Prostate gland (tissue), 2 donors: ENCODE results near the gene GNAQ. TPM values are rescaled to one million over a fixed set of nuclear protein-coding genes. Genes with fewer than 3 reads are reported as not detected.

Source experiments
- DNase-seq: peaks from one replicate; pipeline ENCODE4 v3.0.0-alpha.2; 2019; ENCODE audit warnings: low spot score
- H3K27ac ChIP-seq, 2 donors: fragments of 200-600 bp; sonication (generic); 2 replicates each; pipeline ENCODE4 v1.5.1; 2017 to 2019
- H3K27me3 ChIP-seq: fragments of 200-600 bp; sonication (generic); replicated peaks from 2 replicates; pipeline ENCODE4 v1.5.1; 2019; ENCODE audit not compliant: insufficient read depth
- H3K36me3 ChIP-seq, 2 donors: fragments of 200-600 bp; sonication (generic); 1 replicate in 1 of 2; 2 replicates in 1 of 2; pipeline versions ENCODE4 v1.5.1 to v1.8.1; 2017 to 2019
- H3K4me1 ChIP-seq: fragments of 200-600 bp; sonication (generic); replicated peaks from 2 replicates; pipeline ENCODE4 v1.5.1; 2019
- H3K4me3 ChIP-seq, 2 donors: fragments of 200-600 bp; sonication (generic); 2 replicates each; pipeline ENCODE4 v1.5.1; 2017 to 2019
- H3K9me3 ChIP-seq: fragments of 200-600 bp; sonication (generic); 2 replicates; pipeline ENCODE4 v1.5.1; 2017
- CTCF ChIP-seq, 4 experiments: fragments of 200-600 bp in 2 of 4; fragments of 450-650 bp in 2 of 4; sonication (generic) in 2 of 4; IDR thresholded peaks; 1 replicate in 3 of 4; 2 replicates in 1 of 4; pipeline ENCODE4 v1.5.1; 2016 to 2019; ENCODE audit warnings: antibody characterized with exemption in 4 of 4, mild to moderate bottlenecking in 2 of 4, moderate library complexity in 2 of 4
- POLR2A ChIP-seq: fragments of 450-650 bp; IDR thresholded peaks from one replicate; pipeline ENCODE4 v1.6.1; 2016; ENCODE audit warnings: antibody characterized with exemption, mild to moderate bottlenecking
- POLR2AphosphoS5 ChIP-seq: sonication (generic); formaldehyde crosslinking; IDR thresholded peaks from one replicate; pipeline ENCODE4 v1.6.1; 2017; ENCODE audit warnings: antibody characterized with exemption
- whole genome bisulfite sequencing: methylation state at CpG from one replicate; pipeline ENCODE4 v1.1.5; 2018; 5-methylcytosine and 5-hydroxymethylcytosine counted together
- intact Hi-C: fragments of 100-400 bp; cut with DNase I; formaldehyde crosslinking; loops from one replicate; pipeline ENCODE4 v1.14.2; 2022
- total RNA-seq, 2 donors: library from RNA; depleted of rRNA; stranded (reverse); fragments of >200 nt; gene quantifications; one replicate each; pipeline ENCODE4 v1.1.0, GENCODE V29; 2016

The GNAQ gene
- total RNA-seq, 2 donors from 2014 or later, result 35.0 to 43.7 TPM

- Histone ChIP-seq H3K27ac (no peak overlapping the region), H3K4me3 (no peak overlapping the region), H3K4me1 (no peaks in the 10 kb centered on the region), H3K27me3 (no peaks in the 10 kb centered on the region), H3K9me3 (no peaks in the 10 kb centered on the region), H3K36me3 (no peaks in the 10 kb centered on the region)
- no peak for DNase-seq
- intact Hi-C loops, result no loop called here
- WGBS, result 89% methylated on average over 2 of the region's 2 CpGs
- TF ChIP-seq POLR2AphosphoS5, result no peak
- TF ChIP-seq CTCF (IDR thresholded peaks at IDR 0.05), result no peak
- TF ChIP-seq POLR2A, result no peak
These were observed 119.7 kb downstream of the GNAQ start for GRCh38 chr9:77911928-77912327.

GRCh38 chr9:77910194-77910621, 121.4 kb downstream of the GNAQ start:
- intact Hi-C loops, result no loop called here
- TF ChIP-seq POLR2AphosphoS5 (no peak), POLR2A (no peak), CTCF (IDR thresholded peaks at IDR 0.05) (no peak)
- DNase-seq, result no peak
- WGBS, result 64% methylated on average over 5 of the region's 5 CpGs
- H3K27me3 ChIP-seq, result no peaks in the 10 kb centered on the region
- H3K9me3 ChIP-seq, result no peaks in the 10 kb centered on the region
- H3K36me3 ChIP-seq, result no peaks in the 10 kb centered on the region
- H3K4me1 ChIP-seq, result no peaks in the 10 kb centered on the region
- H3K27ac ChIP-seq, result no peak overlapping the region
- H3K4me3 ChIP-seq, result no peak overlapping the region

- Histone ChIP-seq H3K27me3 (no peaks in the 10 kb centered on the region), H3K36me3 (no peaks in the 10 kb centered on the region), H3K4me3 (no peak overlapping the region), H3K4me1 (no peaks in the 10 kb centered on the region), H3K9me3 (no peaks in the 10 kb centered on the region), H3K27ac (no peak overlapping the region)
- TF ChIP-seq POLR2AphosphoS5 (no peak), CTCF (IDR thresholded peaks at IDR 0.05) (no peak), POLR2A (no peak)
- DNase-seq, result no peak
- intact Hi-C loops, result no loop called here
- 82% methylated on average over 5 of the region's 5 CpGs for WGBS
These were observed 122.3 kb downstream of the GNAQ start for GRCh38 chr9:77909306-77909705.

GRCh38 chr9:77908293-77908692, 123.3 kb downstream of the GNAQ start:
- H3K4me3 ChIP-seq, result no peak overlapping the region
- H3K9me3 ChIP-seq, result no peaks in the 10 kb centered on the region
- no peaks in the 10 kb centered on the region for H3K27me3 ChIP-seq
- WGBS, result 99% methylated on average over 2 of the region's 2 CpGs
- H3K27ac ChIP-seq, result no peak overlapping the region
- TF ChIP-seq CTCF (IDR thresholded peaks at IDR 0.05) (no peak), POLR2AphosphoS5 (no peak), POLR2A (no peak)
- no peaks in the 10 kb centered on the region for H3K36me3 ChIP-seq
- H3K4me1 ChIP-seq, result no peaks in the 10 kb centered on the region
- intact Hi-C loops, result no loop called here
- no peak for DNase-seq

- 69% methylated on average over 4 of the region's 4 CpGs for WGBS
- no peaks in the 10 kb centered on the region for H3K27me3 ChIP-seq
- no peaks in the 10 kb centered on the region for H3K36me3 ChIP-seq
- no peaks in the 10 kb centered on the region for H3K4me1 ChIP-seq
- no peaks in the 10 kb centered on the region for H3K9me3 ChIP-seq
- intact Hi-C loops, result no loop called here
- TF ChIP-seq POLR2AphosphoS5 (no peak), CTCF (IDR thresholded peaks at IDR 0.05) (no peak), POLR2A (no peak)
- DNase-seq, result no peak
- no peak overlapping the region for H3K27ac ChIP-seq
- no peak overlapping the region for H3K4me3 ChIP-seq
These were observed 124.0 kb downstream of the GNAQ start for GRCh38 chr9:77907585-77907984.
